Astrocyte (in vitro differentiated cells and primary cell): ENCODE measurements around the gene IGFN1. TPM values are rescaled to one million over a fixed set of nuclear protein-coding genes. Genes with fewer than 3 reads are reported as not detected.

Source experiments
- DNase-seq: peaks from one replicate; pipeline ENCODE4 v3.0.0-alpha.2; 2010; ENCODE audit warnings: low read depth
- FAIRE-seq: peaks from 2 replicates; lab custom pipeline; 2011; peaks lifted over from hg19 to GRCh38; lab: Jason Lieb, UNC
- H2AFZ ChIP-seq: 2 replicates; pipeline ENCODE4 v1.6.0; 2012; ENCODE audit warnings: low read depth, low read length, inconsistent platforms
- H3K27ac ChIP-seq: 2 replicates; pipeline ENCODE4 v1.5.1; 2011; ENCODE audit warnings: low read depth, low read length, inconsistent platforms
- H3K27me3 ChIP-seq: 2 replicates; pipeline ENCODE4 v1.6.0; 2011; ENCODE audit warnings: low read length, inconsistent platforms; ENCODE audit not compliant: insufficient read depth
- H3K36me3 ChIP-seq: 2 replicates; pipeline ENCODE4 v1.5.1; 2011; ENCODE audit warnings: low read length, inconsistent platforms; ENCODE audit not compliant: insufficient read depth
- H3K4me1 ChIP-seq: 2 replicates; pipeline ENCODE4 v1.5.1; 2011; ENCODE audit warnings: low read length, inconsistent platforms; ENCODE audit not compliant: insufficient read depth
- H3K4me2 ChIP-seq: 2 replicates; pipeline ENCODE4 v1.6.0; 2012; ENCODE audit warnings: low read length, inconsistent platforms
- H3K4me3 ChIP-seq: 2 replicates; pipeline ENCODE4 v1.5.1; 2011; ENCODE audit warnings: low read depth, mild to moderate bottlenecking, low read length, inconsistent platforms; ENCODE audit not compliant: insufficient read depth
- H3K79me2 ChIP-seq: 2 replicates; pipeline ENCODE4 v1.6.0; 2012; ENCODE audit warnings: mild to moderate bottlenecking, low read length, inconsistent platforms; ENCODE audit not compliant: insufficient read depth
- H3K9ac ChIP-seq: 2 replicates; pipeline ENCODE4 v1.6.0; 2012; ENCODE audit warnings: mild to moderate bottlenecking, low read length, inconsistent platforms
- H3K9me3 ChIP-seq: 2 replicates; pipeline ENCODE4 v1.5.1; 2012; ENCODE audit warnings: low read depth, mild to moderate bottlenecking, low read length, inconsistent platforms; ENCODE audit not compliant: insufficient read depth
- H4K20me1 ChIP-seq: 2 replicates; pipeline ENCODE4 v1.6.0; 2012; ENCODE audit warnings: low read length, inconsistent platforms; ENCODE audit not compliant: insufficient read depth
- H3K27ac Mint-ChIP-seq: one replicate; pipeline ENCODE4 v1.8.0; 2021; ENCODE audit warnings: mild to moderate bottlenecking, mixed read lengths; ENCODE audit not compliant: unreplicated experiment
- H3K27me3 Mint-ChIP-seq: one replicate; pipeline ENCODE4 v1.8.0; 2021; ENCODE audit warnings: low read depth, mixed read lengths; ENCODE audit not compliant: unreplicated experiment
- H3K36me3 Mint-ChIP-seq: one replicate; pipeline ENCODE4 v1.8.0; 2021; ENCODE audit warnings: low read depth, mixed read lengths; ENCODE audit not compliant: unreplicated experiment
- H3K4me1 Mint-ChIP-seq: one replicate; pipeline ENCODE4 v1.8.0; 2021; ENCODE audit warnings: low read depth, mixed read lengths; ENCODE audit not compliant: unreplicated experiment
- H3K4me3 Mint-ChIP-seq: one replicate; pipeline ENCODE4 v1.8.0; 2021; ENCODE audit warnings: mild to moderate bottlenecking, moderate library complexity, mixed read lengths; ENCODE audit not compliant: unreplicated experiment
- H3K9me3 Mint-ChIP-seq: one replicate; pipeline ENCODE4 v1.8.0; 2021; ENCODE audit warnings: mild to moderate bottlenecking, mixed read lengths; ENCODE audit not compliant: unreplicated experiment
- EZH2 ChIP-seq: IDR thresholded peaks from 2 replicates; pipeline ENCODE4 v1.6.1; 2012; ENCODE audit warnings: mild to moderate bottlenecking, low read length, inconsistent platforms; ENCODE audit not compliant: insufficient read depth
- total RNA-seq: library from RNA; stranded (reverse); gene quantifications from 2 replicates; pipeline ENCODE4 v1.2.1, GENCODE V29; 2021
- TF ChIP-seq, protein P1 (sequence below): IDR thresholded peaks from 2 replicates; pipeline ENCODE4 v1.5.1; 2011; ENCODE audit warnings: low read depth, mild to moderate bottlenecking, inconsistent platforms, low read length, moderate library complexity; ENCODE audit not compliant: insufficient read depth

Gene IGFN1
- total RNA-seq, 1 donor from 2014 or later = 0.02 TPM

- no peak for TF ChIP-seq EZH2
- TF ChIP-seq, protein P1, sequence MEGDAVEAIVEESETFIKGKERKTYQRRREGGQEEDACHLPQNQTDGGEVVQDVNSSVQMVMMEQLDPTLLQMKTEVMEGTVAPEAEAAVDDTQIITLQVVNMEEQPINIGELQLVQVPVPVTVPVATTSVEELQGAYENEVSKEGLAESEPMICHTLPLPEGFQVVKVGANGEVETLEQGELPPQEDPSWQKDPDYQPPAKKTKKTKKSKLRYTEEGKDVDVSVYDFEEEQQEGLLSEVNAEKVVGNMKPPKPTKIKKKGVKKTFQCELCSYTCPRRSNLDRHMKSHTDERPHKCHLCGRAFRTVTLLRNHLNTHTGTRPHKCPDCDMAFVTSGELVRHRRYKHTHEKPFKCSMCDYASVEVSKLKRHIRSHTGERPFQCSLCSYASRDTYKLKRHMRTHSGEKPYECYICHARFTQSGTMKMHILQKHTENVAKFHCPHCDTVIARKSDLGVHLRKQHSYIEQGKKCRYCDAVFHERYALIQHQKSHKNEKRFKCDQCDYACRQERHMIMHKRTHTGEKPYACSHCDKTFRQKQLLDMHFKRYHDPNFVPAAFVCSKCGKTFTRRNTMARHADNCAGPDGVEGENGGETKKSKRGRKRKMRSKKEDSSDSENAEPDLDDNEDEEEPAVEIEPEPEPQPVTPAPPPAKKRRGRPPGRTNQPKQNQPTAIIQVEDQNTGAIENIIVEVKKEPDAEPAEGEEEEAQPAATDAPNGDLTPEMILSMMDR = no peak
- peaks cover 3% of the 10 kb centered on the region for H3K4me1 Mint-ChIP-seq
- no peaks in the 10 kb centered on the region for H3K4me1 ChIP-seq
- H3K4me3 ChIP-seq = no peak overlapping the region
- H3K4me3 Mint-ChIP-seq = no peak overlapping the region
- H3K27me3 ChIP-seq = peaks cover 18% of the 10 kb centered on the region
- no peaks in the 10 kb centered on the region for H3K9me3 Mint-ChIP-seq
- H3K36me3 Mint-ChIP-seq = no peaks in the 10 kb centered on the region
- no peak overlapping the region for H3K9ac ChIP-seq
- no peak overlapping the region for H3K4me2 ChIP-seq
- peaks cover 63% of the 10 kb centered on the region for H3K27me3 Mint-ChIP-seq
- H2AFZ ChIP-seq = no peak overlapping the region
- no peaks in the 10 kb centered on the region for H4K20me1 ChIP-seq
- H3K27ac Mint-ChIP-seq = no peak overlapping the region
- no peaks in the 10 kb centered on the region for H3K79me2 ChIP-seq
- DNase-seq (no peak), FAIRE-seq (no peak)
- no peak overlapping the region for H3K27ac ChIP-seq
- H3K9me3 ChIP-seq = no peaks in the 10 kb centered on the region
- H3K36me3 ChIP-seq = no peaks in the 10 kb centered on the region
Measured at GRCh38 chr1:201207046-201207445, 16.4 kb downstream of the IGFN1 start.

DNA sequence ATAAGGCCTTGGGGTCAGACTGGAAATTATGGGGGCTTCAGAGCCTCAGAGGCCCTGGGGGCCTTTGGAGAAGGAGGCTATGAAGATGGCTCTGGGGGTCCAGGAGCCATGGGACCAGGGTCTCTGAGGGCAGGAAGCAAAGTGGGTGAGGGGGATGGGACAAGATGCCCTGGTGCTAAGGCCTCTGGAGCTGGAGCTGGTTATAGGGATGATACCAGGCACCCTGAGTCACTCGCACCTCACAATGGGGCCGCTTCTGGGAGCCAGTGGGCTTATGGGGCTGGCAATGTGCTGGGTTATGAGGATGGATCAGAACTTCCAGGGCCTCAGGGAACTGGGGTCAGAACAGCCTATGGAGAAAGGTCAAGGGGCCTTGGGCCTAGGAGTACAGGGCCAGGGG is 17.6 kb downstream of the IGFN1 start:
- Mint-ChIP-seq H3K4me3 (no peak overlapping the region), H3K27ac (no peak overlapping the region), H3K4me1 (peaks cover 3% of the 10 kb centered on the region), H3K36me3 (no peaks in the 10 kb centered on the region), H3K9me3 (no peaks in the 10 kb centered on the region), H3K27me3 (peaks cover 71% of the 10 kb centered on the region)
- Histone ChIP-seq H3K4me2 (no peak overlapping the region), H3K9ac (no peak overlapping the region), H3K27me3 (peaks cover 21% of the 10 kb centered on the region), H3K4me3 (no peak overlapping the region), H3K27ac (no peak overlapping the region), H2AFZ (no peak overlapping the region), H3K9me3 (no peaks in the 10 kb centered on the region), H4K20me1 (no peaks in the 10 kb centered on the region), H3K79me2 (no peaks in the 10 kb centered on the region), H3K4me1 (no peaks in the 10 kb centered on the region), H3K36me3 (no peaks in the 10 kb centered on the region)
- DNase-seq (no peak), FAIRE-seq (no peak)
- TF ChIP-seq, protein P1 = no peak
- no peak for TF ChIP-seq EZH2

DNA sequence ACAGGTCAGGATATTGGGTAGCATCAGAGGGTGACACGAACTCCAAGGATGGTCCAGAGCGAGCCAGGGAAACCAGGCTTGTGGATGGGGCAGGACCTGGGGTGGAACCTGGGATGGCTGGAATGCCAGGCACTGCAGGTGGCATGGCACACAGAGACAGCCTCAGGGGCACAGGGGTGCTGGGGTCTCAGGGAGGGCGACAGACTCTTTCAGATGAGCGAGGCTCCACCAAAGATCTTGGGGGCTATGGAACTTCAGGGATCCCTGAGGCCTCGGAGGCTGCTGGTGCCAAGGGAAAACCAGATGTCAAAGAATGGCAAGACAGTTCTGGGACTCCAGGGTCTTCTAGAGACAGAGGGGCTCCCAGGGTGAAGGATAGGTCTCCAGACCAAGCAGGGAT is 21.4 kb downstream of the IGFN1 start:
- TF ChIP-seq, protein P1 = no peak
- no peak for TF ChIP-seq EZH2
- Histone ChIP-seq H2AFZ (no peak overlapping the region), H3K27ac (no peak overlapping the region), H3K79me2 (no peaks in the 10 kb centered on the region), H4K20me1 (no peaks in the 10 kb centered on the region), H3K9ac (no peak overlapping the region), H3K36me3 (no peaks in the 10 kb centered on the region), H3K4me1 (no peaks in the 10 kb centered on the region), H3K4me2 (no peak overlapping the region), H3K27me3 (peaks cover 20% of the 10 kb centered on the region), H3K4me3 (no peak overlapping the region), H3K9me3 (no peaks in the 10 kb centered on the region)
- DNase-seq (no peak), FAIRE-seq (no peak)
- Mint-ChIP-seq H3K27ac (no peak overlapping the region), H3K36me3 (peaks cover 4% of the 10 kb centered on the region), H3K9me3 (peaks cover 3% of the 10 kb centered on the region), H3K4me3 (no peak overlapping the region), H3K27me3 (peaks cover 76% of the 10 kb centered on the region), H3K4me1 (no peaks in the 10 kb centered on the region)
